SHP77 (cell line): ENCODE measurements around the gene TBCB.
A peak's percentile ranks its signal among the peaks of the same experiment; 100 is the strongest.
"Not testable (repeated sequence)": the region's sequence is repeated elsewhere in the genome, so short reads cannot be mapped to it uniquely, and the experiment has no call there.

Experiments used
- DNase-seq, 2 experiments: peaks; one replicate each; lab custom pipeline; 2025; lab: John Stamatoyannopoulos, UW

TBCB gene

DNA sequence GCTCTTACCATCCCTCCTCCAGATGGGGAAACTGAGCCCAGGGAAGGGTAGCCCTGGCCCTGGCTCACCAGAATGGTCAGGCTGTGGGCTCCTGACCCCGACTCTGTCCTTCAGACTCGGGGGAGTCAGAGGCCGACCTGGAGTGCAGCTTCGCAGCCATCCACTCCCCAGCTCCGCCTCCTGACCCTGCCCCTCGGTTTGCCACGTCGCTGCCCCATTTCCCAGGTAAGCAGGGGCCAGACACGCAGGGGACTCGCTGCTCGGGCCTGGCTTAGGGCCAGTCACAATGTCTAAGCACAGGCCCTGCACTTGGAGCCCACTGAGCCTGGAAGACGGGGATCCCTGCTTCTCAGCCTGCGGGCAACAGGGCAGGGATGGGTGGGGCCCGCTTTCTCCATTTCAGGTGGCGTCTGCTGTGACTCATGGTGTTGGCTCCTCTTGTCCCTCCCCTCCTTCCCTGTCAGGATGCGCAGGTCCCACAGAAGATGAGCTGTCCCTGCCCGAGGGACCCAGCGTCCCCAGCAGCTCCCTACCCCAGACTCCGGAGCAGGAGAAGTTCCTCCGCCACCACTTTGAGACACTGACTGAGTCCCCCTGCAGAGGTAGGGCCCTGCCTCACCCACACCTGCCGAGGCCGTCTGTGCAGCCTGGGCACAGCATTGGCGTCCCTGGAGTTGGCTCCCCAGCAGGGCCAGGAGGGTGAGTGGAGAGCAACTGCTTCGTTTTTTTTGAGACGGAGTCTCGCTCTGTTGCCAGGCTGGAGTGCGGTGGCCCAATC, 13.5 kb upstream of the TBCB start:
- DNase-seq: no peak

DNA sequence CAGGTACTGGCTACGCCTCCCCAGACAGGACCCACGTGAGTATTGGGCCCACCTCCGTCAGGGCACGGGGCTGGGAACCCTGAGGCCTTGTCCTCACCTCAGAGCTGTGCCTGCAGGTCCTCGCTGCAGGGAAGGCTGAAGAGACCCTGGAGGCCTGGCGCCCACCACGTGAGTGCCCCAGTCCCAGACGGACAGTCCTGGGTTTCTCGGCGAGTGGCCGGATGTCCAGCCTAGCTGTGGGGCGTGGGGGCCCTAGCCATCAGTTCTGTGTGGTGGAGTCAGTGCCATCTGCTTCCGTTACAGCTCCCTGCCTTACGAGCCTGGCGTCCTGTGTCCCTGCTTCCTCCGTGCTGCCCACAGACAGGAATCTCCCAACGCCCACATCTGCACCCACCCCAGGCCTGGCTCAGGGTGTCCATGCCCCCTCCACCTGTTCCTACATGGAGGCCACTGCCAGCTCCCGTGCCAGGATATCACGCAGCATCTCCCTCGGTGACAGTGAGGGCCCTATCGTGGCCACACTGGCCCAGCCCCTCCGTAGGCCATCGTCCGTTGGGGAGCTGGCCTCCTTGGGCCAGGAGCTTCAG, 12.1 kb upstream of the TBCB start:
- no peak for DNase-seq

- no peak for DNase-seq
These were observed 11.3 kb upstream of the TBCB start for GRCh38 chr19:36103842-36104552.

DNA sequence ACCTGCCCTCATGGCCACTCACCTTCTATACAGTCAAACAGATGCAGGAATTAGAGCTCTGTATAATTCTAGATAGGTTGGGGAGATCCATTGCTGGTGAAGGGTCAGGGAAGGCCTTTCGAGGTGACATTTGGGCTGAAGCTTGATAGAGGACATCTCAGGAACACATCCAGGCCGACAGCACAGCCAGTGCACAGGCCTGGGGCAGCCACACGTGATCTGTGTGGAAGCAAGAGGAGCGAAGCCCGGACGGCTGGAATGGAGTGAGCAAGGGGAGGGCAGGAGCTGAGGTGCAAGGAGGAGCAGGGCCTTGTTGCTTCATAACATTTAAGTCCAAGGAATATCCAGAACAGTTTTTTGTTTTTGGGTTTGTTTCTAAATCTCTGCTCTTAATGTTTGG, 8.8 kb upstream of the TBCB start:
- no peak for DNase-seq

DNA sequence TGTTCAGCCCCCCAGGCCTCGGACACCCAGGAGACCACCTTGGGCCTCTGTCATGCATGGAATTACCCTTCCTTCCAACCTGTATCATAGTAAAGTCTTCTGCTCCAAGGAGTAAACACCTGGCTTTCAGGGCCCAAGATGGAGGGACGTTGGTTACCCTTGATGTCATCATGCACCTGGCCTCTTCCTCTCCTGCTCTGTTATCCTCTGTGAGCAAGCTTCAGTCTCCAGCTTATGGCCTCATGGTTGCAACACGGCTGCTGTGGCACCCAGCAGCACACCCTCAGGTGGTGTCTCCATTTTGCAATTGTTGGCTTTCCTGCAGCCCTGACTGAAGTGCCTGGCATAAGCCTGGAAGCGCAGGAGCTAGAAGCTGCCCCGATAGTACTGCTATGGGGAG, 8.3 kb upstream of the TBCB start:
- no peak for DNase-seq

- no peak for DNase-seq
These were observed 6.6 kb upstream of the TBCB start for GRCh38 chr19:36108684-36109083.

- no peak for DNase-seq
These were observed 4.6 kb upstream of the TBCB start, which contains the start of gene OVOL3 for GRCh38 chr19:36110487-36111199. TSS of gene OVOL3 (plus strand) at chr19:36111143. CDS start at chr19:36111203, 60 bp downstream.

GRCh38 chr19:36111200-36111539, 4.1 kb upstream of the TBCB start:
- DNase-seq: no peak

- DNase-seq: no peak
These were observed 2.6 kb upstream of the TBCB start for GRCh38 chr19:36112678-36113077.

DNA sequence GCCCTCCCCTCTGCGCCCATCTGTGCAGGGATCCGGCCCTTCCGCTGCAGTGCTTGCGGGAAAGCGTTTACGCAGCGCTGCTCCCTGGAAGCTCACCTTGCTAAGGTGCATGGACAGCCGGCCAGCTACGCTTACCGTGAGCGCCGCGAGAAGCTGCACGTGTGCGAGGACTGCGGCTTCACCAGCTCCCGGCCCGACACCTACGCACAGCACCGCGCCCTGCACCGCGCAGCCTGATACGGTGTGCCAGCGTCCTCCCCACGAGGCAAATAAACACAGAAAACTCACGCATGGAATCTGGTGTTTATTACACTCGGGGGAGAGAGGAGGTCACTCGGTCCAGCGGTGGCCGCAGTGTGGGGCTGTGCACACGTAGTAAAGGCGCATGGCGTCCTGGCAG, 1.8 kb upstream of the TBCB start:
- no peak for DNase-seq

- no peak for DNase-seq
These were observed 1.2 kb upstream of the TBCB start for GRCh38 chr19:36113894-36114720.

DNA sequence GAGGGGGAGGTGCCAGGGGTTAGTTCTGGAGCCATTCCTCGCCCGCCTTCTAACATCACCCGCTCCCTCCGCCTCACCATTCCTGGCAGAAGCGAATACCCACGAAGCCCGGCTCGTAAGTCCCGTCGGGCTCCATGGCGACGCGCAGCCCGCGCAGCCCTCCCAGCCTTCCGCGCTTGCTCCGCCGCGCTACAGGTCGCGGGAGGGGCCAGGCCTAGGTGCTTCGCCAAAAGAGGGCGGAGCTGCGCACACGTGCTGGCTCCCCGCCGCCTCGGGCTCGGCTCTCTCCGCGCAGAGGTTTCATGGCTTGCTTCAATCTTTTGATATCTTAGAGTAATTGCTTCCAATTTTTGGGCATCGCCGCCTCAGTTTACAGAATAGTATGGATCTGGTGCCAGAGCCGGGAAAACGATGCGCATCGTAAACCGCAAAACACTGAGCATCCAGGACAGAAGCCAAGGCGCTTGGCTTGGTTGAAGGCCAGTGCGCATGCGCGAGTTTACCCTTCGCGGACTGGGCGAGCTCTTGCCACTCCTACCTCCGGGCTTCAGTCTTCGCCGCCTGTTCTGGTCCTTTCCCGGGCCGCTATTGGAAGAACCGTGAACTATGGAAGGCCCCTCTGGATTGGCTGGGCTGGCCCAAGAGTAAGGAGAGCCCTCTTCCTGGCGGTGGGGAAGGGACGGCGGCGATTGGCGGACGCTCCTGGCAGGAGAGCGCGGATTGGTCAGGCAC, 381 bp upstream of the TBCB start, which contains the start of gene POLR2I:
Gene POLR2I (minus strand): TSS at position 155 of the 732 bp plus-strand sequence. CDS start 19 bp downstream, at position 136.
- DNase-seq: peak; percentile 98 to 99

DNA sequence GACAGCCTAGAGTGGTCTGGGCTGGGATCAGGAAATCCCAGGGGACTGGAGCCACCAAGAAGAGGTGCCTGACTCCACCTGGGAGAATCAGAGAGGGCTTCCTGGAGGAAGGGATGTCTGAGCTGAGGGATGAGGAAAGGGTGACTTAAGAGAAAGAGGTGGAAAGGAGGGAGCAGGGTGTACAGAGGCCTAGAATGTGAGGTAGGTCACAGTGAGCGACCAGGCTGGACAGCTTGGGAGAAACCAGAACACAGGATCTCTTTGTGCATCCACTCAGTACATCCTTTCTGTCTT, 1.0 kb downstream of the TBCB start:
- no peak for DNase-seq

DNA sequence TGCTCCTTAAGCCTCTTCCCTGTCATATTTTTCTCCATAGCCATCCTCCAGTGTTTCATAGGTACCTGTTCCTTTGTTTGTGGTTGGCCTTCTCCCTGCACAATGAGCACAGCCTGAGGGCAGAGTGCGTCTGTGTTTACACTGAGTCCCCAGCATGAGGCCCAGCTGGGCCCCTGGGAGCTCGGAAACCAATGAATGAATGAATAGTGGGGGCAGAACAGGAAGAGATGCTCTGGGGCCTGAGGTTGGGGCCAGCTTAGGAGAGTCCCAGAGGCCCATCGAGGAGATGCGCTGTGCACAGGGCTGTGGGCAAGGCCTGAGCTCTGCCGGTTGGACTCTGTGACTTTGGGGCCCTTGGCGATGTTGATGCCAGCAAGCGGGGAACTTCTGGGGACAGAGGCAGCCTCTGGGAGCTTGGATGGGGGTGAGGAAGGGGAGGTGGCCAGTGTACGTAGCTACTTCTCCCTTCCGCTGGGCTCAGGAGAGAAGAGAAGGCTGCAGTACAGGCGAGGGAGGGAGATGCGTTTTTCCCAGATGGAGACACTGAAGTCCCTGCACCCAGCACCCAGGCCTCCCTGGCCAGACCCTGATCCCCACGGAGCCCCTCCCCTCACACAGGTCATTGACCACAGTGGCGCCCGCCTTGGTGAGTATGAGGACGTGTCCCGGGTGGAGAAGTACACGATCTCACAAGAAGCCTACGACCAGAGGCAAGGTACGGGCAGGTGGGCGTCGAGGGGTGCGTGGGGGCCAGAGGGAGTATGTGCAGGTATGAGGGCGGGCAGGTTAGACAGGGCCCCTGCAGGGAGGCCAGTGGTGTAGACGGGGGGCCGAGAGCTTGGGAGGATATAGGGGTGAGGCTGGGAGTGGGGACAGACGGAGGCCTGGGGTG, 5.1 kb downstream of the TBCB start:
- DNase-seq: no peak

DNA sequence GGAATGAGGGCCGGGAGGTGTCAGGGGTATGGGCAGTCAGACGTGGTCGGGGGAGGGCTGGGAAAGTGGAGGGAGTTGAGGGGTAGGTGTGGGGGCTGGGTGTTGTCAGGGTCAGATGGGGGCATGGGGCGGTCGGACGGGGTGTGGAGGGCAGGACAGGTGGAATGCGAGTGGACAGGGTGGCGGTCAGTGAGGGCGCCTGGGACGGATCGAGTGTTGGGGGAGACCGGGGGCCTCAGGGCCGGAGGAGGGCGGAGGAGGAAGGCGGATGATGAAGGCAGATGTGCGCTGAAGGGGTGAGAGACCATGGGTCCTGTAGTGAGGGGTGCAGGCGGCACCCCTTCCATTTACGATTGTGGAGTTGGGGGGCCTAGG, 5.7 kb downstream of the TBCB start:
- DNase-seq: no peak

- no peak for DNase-seq
These were observed 6.3 kb downstream of the TBCB start for GRCh38 chr19:36121486-36122124.

GRCh38 chr19:36125557-36125956, 10.3 kb downstream of the TBCB start:
- DNase-seq: no peak

- DNase-seq: peak in 1 of 2 experiments; percentile 35
These were observed 13.1 kb downstream of the TBCB start for GRCh38 chr19:36128392-36128736.

DNA sequence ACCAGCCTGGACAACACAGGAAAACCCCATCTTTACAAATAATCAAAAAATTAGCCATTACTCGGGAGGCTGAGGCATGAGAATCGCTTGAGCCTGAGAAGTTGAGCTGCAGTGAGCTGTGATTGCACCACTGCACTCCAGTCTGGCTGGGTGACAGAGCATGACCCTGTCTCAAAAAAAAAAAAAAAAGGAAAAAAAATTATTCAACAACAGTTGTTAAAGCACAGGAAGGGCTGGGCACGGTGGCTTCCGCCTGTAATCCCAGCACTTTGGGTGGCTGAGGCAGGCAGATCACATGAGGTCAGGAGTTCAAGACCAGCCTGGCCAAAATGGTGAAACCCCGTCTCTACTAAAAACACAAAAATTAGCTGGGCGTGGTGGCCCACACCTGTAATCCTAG, 16.0 kb downstream of the TBCB start:
- not testable (repeated sequence) for DNase-seq

DNA sequence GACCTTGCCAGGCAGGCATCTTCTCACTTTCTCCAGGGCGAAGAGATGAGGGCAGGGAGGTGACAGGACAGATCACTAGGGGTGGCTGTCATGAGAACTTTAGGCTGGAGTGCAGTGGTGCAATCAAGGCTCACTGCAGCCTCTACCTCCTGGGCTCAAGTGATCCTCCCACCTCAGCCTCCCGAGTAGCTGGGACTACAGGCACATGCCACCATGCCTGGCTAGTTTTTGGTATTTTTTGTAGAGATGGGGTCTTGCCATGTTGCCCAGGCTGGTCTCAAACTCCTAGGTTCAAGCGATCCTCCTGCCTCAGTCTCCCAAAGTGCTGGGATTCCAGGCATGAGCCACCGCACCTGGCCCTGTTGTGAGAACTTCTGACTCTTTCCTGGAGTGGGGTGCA, 19.6 kb downstream of the TBCB start:
- not testable (repeated sequence) for DNase-seq
